ENCODE data around the gene SLU7. TPM values are rescaled to one million over a fixed set of nuclear protein-coding genes. Genes with fewer than 3 reads are reported as not detected.

Gene SLU7
- 41.3 and 44.3 TPM in 2 replicates for total RNA-seq

DNA sequence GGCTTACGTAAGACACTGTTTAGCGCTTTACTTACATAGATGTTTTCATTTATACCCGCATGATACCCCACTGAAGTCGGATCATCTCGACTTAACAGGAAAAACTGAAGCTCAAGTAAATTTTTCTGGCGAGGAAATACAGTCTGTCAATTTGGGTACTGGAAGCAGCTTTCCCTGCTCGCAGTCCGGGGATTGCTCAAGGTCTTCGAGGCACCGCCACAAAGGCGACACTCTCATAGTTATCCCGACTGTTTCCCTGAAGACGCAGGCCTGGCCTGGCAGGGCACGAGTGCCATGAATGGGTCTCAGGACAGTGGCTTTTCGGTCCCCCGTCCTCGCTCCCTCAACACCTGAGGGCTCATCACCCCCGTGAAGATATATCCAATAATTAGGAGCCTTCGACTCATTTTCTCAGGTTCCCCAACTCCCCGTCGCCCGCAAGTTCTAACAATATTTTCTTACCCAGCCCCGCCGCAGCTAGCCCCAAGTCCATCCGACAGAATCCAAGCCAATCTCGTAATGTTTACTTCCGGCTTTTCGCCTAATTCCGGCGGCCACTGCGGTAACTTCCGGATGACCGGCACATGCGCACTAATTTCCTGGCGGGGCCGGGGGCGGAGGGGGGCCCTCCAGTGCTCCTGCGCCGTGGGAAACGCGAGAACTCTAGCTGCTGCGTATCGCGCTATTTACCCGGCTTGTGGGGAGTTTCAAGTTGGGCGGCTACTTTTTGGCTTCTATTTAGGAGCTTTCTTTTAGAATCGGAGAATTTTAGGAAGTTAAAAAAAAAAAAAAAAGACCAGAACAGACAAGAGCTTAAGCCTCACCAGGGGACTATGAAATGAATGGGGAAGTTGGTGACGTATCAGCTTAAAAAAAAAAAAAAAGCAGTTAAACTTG, at the start of gene SLU7:
TSS of gene SLU7 (minus strand) at position 521 of the 897 bp plus-strand sequence. CDS start 3,787 bp downstream, outside the sequence.
- peak within 1 kb of the TSS; percentile 93 for H3K27ac Mint-ChIP-seq
- peak; percentile 91 for DNase-seq (ENCODE audit: low spot score)
- intact Hi-C loops (cut with micrococcal nuclease): loop anchor here (1.0 kb wide), 4 partner anchors 20 to 300 kb away; partner anchors contain the start of gene PWWP2A
- peak within 1 kb of the TSS; percentile 96 for H3K4me3 Mint-ChIP-seq (ENCODE audit: low read depth)
- H3K27me3 Mint-ChIP-seq (ENCODE audit: low read depth): no peaks in the 10 kb centered on the region
- peaks cover 56% of the 10 kb centered on the region for H3K4me1 Mint-ChIP-seq (ENCODE audit: low read depth)
- peaks cover 43% of the 10 kb centered on the region for H3K36me3 Mint-ChIP-seq (ENCODE audit: low read depth)
- no peaks in the 10 kb centered on the region for H3K9me3 Mint-ChIP-seq

DNA sequence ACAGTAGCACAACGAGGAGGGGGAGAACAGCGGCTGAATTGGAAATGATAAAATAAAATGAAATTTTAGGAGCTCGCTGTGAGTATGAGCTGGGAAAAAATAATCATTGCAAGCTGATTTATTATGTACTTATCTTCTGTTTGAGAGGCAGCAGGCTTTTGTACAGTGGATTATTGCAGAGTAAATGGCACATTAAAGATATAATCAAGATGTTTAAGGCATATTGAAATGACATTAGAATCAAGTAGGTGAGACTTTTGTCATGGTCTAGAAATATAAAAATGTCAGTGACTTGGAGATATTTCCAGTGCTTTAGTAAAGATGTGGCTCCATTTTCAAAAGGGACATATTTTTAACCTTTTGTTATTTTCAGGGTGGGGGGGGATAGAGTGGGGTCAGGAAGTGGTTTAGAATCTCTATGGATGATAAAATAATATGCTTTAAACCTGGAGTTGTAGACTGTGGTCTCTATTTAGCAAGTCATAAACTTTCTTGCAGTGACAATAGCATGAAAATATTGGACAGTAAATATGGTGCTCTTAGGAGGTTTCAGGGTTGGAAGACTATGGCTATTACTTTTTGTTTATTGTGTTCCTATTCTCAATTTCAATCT, 49.6 kb upstream of the SLU7 start:
- H3K27me3 Mint-ChIP-seq (ENCODE audit: low read depth): no peaks in the 10 kb centered on the region
- H3K4me3 Mint-ChIP-seq (ENCODE audit: low read depth): peak overlapping the region; percentile 96
- intact Hi-C loops (cut with micrococcal nuclease): loop anchor here (1.0 kb wide), 5 partner anchors 9 to 189 kb away; partner anchors contain the start of gene SLU7
- H3K4me1 Mint-ChIP-seq (ENCODE audit: low read depth): peaks cover 71% of the 10 kb centered on the region
- peak overlapping the region; percentile 99 for H3K27ac Mint-ChIP-seq
- DNase-seq (ENCODE audit: low spot score): no peak
- H3K9me3 Mint-ChIP-seq: no peaks in the 10 kb centered on the region
- H3K36me3 Mint-ChIP-seq (ENCODE audit: low read depth): peaks cover 42% of the 10 kb centered on the region

DNA sequence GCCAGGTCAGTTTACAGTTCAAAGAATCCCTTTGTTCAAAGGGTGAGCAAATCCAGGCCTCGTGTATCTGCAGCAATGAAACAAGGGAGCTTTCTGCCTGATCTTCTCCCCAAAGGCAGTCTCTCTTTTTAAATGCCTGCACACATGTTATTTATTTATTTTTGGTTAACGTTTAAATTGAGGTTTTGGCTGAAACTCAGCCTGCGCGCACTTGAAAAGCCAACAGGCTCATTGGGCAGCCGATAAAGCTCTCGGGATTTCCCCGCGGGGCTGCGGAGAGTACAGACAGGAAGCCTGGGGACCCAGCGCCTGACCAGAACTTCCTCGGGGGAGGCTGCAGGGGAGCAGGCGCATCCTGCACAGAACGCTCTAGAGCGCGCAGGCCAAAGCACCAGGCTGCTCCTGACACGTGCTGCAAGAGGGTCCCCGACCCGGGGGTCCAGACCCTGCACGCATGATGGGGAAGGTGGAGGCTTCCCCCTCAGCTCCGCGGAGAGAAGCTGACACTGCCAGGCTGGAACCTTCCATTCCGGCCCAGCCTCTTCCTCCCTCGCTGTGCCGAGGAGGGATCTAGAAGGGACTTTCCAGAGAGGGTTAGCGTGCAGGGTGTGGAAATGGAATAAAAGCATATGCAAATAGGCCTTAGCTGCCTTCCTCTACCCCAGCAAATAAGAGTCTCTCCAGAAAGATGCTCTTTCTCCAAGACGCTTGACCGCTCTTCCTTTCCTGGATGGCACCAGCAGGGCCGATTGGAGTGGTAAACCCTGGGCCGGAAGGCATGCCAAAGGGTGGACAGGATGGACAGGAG, 48.9 kb upstream of the SLU7 start:
- Mint-ChIP-seq H3K27ac (peak overlapping the region; percentile 99), H3K36me3 (ENCODE audit: low read depth) (peaks cover 35% of the 10 kb centered on the region), H3K4me3 (ENCODE audit: low read depth) (peak overlapping the region; percentile 96), H3K4me1 (ENCODE audit: low read depth) (peaks cover 67% of the 10 kb centered on the region), H3K9me3 (no peaks in the 10 kb centered on the region), H3K27me3 (ENCODE audit: low read depth) (no peaks in the 10 kb centered on the region)
- intact Hi-C loops (cut with micrococcal nuclease): loop anchor here (1.0 kb wide), 8 partner anchors 10 to 190 kb away; partner anchors contain the start of gene SLU7
- peak; percentile 84 for DNase-seq (ENCODE audit: low spot score)

- H3K9me3 Mint-ChIP-seq: no peaks in the 10 kb centered on the region
- intact Hi-C loops (cut with micrococcal nuclease): loop anchor here (1.0 kb wide), 3 partner anchors 40 to 76 kb away; no protein-coding TSS in a partner anchor
- DNase-seq (ENCODE audit: low spot score): no peak
- H3K4me1 Mint-ChIP-seq (ENCODE audit: low read depth): peaks cover 68% of the 10 kb centered on the region
- H3K4me3 Mint-ChIP-seq (ENCODE audit: low read depth): peak overlapping the region; percentile 96
- H3K27me3 Mint-ChIP-seq (ENCODE audit: low read depth): no peaks in the 10 kb centered on the region
- peak overlapping the region; percentile 99 for H3K27ac Mint-ChIP-seq
- H3K36me3 Mint-ChIP-seq (ENCODE audit: low read depth): peaks cover 33% of the 10 kb centered on the region
Observed at GRCh38 chr5:160466889-160467554, 48.1 kb upstream of the SLU7 start.

- DNase-seq (ENCODE audit: low spot score): no peak
- intact Hi-C loops (cut with micrococcal nuclease): no loop called here
- H3K27ac Mint-ChIP-seq: peak overlapping the region; percentile 46
- peaks cover 24% of the 10 kb centered on the region for H3K36me3 Mint-ChIP-seq (ENCODE audit: low read depth)
- H3K9me3 Mint-ChIP-seq: no peaks in the 10 kb centered on the region
- no peaks in the 10 kb centered on the region for H3K27me3 Mint-ChIP-seq (ENCODE audit: low read depth)
- H3K4me1 Mint-ChIP-seq (ENCODE audit: low read depth): peaks cover 60% of the 10 kb centered on the region
- peak overlapping the region; percentile 17 for H3K4me3 Mint-ChIP-seq (ENCODE audit: low read depth)
Observed at GRCh38 chr5:160466116-160466515, 47.2 kb upstream of the SLU7 start.

DNA sequence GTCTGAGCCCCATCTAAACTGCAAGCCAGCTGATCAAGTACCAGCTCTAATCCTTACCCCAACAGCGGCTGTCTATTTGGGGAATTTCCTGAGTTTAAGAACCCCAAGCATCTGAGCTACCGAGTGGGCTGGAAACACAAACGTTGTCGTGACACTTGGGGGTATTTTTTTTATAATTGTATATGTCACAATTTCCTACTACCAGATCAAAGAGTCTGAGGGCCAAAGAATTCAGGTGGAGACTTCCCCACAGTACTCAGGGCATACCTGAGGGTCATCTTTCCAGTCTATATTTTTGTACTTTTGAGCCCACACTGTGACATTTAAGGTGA, 45.6 kb upstream of the SLU7 start:
- no peaks in the 10 kb centered on the region for H3K27me3 Mint-ChIP-seq (ENCODE audit: low read depth)
- peak overlapping the region; percentile 59 for H3K27ac Mint-ChIP-seq
- intact Hi-C loops (cut with micrococcal nuclease): no loop called here
- DNase-seq (ENCODE audit: low spot score): no peak
- peaks cover 11% of the 10 kb centered on the region for H3K36me3 Mint-ChIP-seq (ENCODE audit: low read depth)
- H3K4me1 Mint-ChIP-seq (ENCODE audit: low read depth): peaks cover 53% of the 10 kb centered on the region
- peak overlapping the region; percentile 30 for H3K4me3 Mint-ChIP-seq (ENCODE audit: low read depth)
- no peaks in the 10 kb centered on the region for H3K9me3 Mint-ChIP-seq

DNA sequence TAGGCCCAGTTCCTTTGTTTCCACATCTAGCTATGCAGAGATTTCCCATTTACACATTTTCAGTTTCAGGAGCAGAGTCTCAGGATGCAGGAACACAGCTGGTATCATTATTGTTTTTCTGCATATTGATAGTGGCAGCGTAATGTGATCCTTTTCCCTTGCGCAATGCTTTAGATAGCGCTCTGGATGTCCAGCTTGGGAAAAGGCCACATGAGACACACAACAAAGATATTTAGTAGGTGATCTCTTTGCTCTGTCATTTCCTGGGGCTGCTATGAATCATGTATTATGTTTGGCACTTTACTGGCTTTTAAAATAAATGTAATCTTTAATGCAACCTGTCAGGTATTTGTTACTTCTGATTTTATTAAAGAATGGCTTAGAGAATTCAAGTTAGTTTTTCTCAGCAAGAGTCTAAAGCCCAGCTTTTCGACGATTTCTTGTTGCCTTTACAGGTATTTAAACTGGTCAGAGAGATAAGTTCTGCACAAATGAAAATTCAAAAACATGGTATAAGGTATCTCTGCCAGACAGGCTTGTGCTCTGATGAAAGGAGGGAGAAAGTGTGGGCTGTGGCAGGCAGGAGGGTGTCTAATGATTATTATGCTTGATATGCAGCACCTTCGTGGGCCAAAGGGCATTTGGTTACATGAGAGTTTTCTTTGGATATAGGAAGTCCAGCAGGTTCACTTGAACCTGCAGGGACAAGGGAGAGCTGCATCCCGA, 45.0 kb upstream of the SLU7 start:
- peak overlapping the region; percentile 30 for H3K4me3 Mint-ChIP-seq (ENCODE audit: low read depth)
- intact Hi-C loops (cut with micrococcal nuclease): no loop called here
- H3K36me3 Mint-ChIP-seq (ENCODE audit: low read depth): peaks cover 8% of the 10 kb centered on the region
- H3K27ac Mint-ChIP-seq: peak overlapping the region; percentile 59
- H3K4me1 Mint-ChIP-seq (ENCODE audit: low read depth): peaks cover 57% of the 10 kb centered on the region
- no peaks in the 10 kb centered on the region for H3K27me3 Mint-ChIP-seq (ENCODE audit: low read depth)
- no peak for DNase-seq (ENCODE audit: low spot score)
- H3K9me3 Mint-ChIP-seq: no peaks in the 10 kb centered on the region

DNA sequence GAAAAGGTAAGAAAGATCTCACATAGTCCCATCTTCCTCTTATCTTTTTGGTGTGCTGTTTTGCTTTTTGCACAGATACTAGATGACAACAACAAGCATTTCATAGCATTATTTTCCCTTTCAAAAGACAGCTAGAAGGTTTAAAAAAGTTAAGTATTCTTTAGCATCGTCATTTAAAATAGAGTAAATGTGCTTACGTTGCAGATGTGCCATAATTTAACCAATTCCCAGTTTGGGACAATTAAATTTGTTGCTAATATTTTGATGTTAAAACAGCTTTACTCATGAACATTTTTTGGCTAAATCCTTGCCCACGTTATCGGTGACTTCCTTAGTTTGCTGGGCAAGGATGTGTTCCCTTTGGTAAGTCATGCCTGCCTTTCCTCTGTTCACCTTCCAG, 44.3 kb upstream of the SLU7 start:
- Mint-ChIP-seq H3K27ac (no peak overlapping the region), H3K36me3 (ENCODE audit: low read depth) (peaks cover 7% of the 10 kb centered on the region), H3K9me3 (no peaks in the 10 kb centered on the region), H3K4me3 (ENCODE audit: low read depth) (no peak overlapping the region), H3K27me3 (ENCODE audit: low read depth) (no peaks in the 10 kb centered on the region), H3K4me1 (ENCODE audit: low read depth) (peaks cover 60% of the 10 kb centered on the region)
- intact Hi-C loops (cut with micrococcal nuclease): no loop called here
- no peak for DNase-seq (ENCODE audit: low spot score)

DNA sequence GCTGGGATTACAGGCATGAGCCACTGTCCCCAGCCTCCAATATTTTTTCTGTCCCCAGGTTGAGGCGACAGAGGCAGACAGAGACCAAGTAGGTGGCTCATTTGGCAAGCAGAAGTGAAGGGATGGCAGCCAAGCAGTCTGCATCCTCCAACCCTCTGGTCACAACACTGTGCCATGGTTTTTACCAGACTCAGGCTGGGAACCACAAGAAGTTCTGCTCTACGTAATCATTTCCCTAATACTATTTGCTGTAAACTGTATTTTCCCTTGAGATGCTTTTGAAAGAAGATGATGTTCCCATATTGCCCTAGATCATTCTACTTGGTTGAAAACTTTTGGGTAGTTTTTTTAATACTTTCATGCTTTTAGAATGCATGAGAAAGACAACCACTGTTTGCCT, 43.3 kb upstream of the SLU7 start:
- intact Hi-C loops (cut with micrococcal nuclease): no loop called here
- H3K9me3 Mint-ChIP-seq: no peaks in the 10 kb centered on the region
- no peak overlapping the region for H3K4me3 Mint-ChIP-seq (ENCODE audit: low read depth)
- DNase-seq (ENCODE audit: low spot score): no peak
- H3K36me3 Mint-ChIP-seq (ENCODE audit: low read depth): peaks cover 7% of the 10 kb centered on the region
- no peaks in the 10 kb centered on the region for H3K27me3 Mint-ChIP-seq (ENCODE audit: low read depth)
- H3K4me1 Mint-ChIP-seq (ENCODE audit: low read depth): peaks cover 56% of the 10 kb centered on the region
- H3K27ac Mint-ChIP-seq: peak overlapping the region; percentile 61

GRCh38 chr5:160461378-160461777, 42.5 kb upstream of the SLU7 start:
- H3K4me1 Mint-ChIP-seq (ENCODE audit: low read depth): peaks cover 51% of the 10 kb centered on the region
- peaks cover 7% of the 10 kb centered on the region for H3K36me3 Mint-ChIP-seq (ENCODE audit: low read depth)
- intact Hi-C loops (cut with micrococcal nuclease): no loop called here
- H3K27me3 Mint-ChIP-seq (ENCODE audit: low read depth): no peaks in the 10 kb centered on the region
- no peak overlapping the region for H3K4me3 Mint-ChIP-seq (ENCODE audit: low read depth)
- DNase-seq (ENCODE audit: low spot score): no peak
- H3K9me3 Mint-ChIP-seq: no peaks in the 10 kb centered on the region
- no peak overlapping the region for H3K27ac Mint-ChIP-seq

- no peak for DNase-seq (ENCODE audit: low spot score)
Observed at GRCh38 chr5:160460377-160461049, 41.6 kb upstream of the SLU7 start.

More at GRCh38 chr5:160460377-160461049, 41.6 kb upstream of the SLU7 start:
- Mint-ChIP-seq H3K4me3 (ENCODE audit: low read depth) (no peak overlapping the region), H3K4me1 (ENCODE audit: low read depth) (peaks cover 54% of the 10 kb centered on the region), H3K36me3 (ENCODE audit: low read depth) (peaks cover 7% of the 10 kb centered on the region), H3K27ac (no peak overlapping the region), H3K27me3 (ENCODE audit: low read depth) (no peaks in the 10 kb centered on the region), H3K9me3 (no peaks in the 10 kb centered on the region)
- intact Hi-C loops (cut with micrococcal nuclease): no loop called here
